ENCODE data around the gene OLFML2A. TPM values are rescaled to one million over a fixed set of nuclear protein-coding genes. Genes with fewer than 3 reads are reported as not detected.

The OLFML2A gene
- total and polyA plus RNA-seq, 4 donors, result 5.3 to 66.0 (median 25.1) TPM

DNA sequence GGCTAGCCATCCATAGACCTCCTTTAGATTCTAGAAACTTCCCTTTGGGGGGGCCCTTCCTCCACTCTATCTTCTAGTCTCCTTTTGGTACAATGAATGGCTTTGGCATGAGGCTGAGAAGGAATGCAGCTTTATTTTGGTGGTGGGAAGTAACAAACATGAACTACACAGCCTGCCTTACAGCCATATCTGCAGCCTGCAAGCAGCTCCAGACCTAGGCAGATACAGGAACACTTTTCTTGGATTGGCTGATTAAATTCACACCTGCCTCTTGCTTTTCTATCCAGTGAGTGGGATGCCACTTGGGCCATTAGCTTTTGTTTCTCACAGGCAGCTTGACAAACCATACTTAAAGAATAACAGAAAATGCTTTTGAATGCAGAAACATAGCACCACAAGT, 34.0 kb upstream of the OLFML2A start:
- Histone ChIP-seq H3K27me3 (ENCODE audit: control insufficient read depth, insufficient read depth, low read length) (no peaks in the 10 kb centered on the region), H3K27ac (ENCODE audit: low read depth, low read length) (no peak overlapping the region), H3K36me3 (ENCODE audit: control insufficient read depth, insufficient read depth, low read length) (no peaks in the 10 kb centered on the region), H3K9me3 (ENCODE audit: control insufficient read depth, insufficient read depth, low read length) (no peaks in the 10 kb centered on the region), H3K4me1 (ENCODE audit: control insufficient read depth, insufficient read depth, low read length) (no peaks in the 10 kb centered on the region), H3K4me3 (ENCODE audit: low read depth, low read length) (no peak overlapping the region)
- no peak for DNase-seq (ENCODE audit: low read depth in 4 of 6, low spot score in 6 of 6)

DNA sequence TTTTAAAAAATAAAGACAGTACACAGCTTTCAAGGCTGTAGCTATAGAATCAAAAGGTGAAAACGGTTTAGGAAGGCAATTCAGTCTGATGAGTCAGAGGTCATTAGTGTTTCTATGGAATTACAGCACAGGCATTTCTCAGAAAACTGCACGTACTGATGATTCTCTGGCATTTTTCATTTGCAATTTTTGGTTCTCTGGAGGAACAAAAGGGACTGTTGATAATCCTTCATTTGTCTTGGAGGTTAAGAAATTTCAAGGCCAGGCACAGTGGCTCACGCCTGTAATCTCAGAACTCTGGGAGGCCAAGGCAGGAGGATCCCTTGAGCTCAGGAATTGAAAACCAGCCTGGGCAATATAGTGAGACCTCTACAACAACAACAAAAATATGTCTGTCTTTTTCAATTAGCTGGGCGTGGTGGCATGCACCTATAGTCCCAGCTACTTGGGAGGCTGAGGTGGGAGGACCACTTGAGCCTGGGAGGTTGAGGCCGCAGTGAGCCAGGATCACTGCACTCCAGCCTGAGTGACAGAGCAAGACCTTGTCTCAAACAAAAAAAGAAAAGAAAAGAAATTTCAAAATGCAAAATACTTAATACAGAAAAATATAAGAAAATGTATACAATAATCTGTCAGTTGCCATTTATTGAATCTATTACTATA, 33.1 kb upstream of the OLFML2A start:
- 73% methylated on average over 2 of the region's 5 CpGs for WGBS (ENCODE audit: insufficient coverage)
- Histone ChIP-seq H3K9me3 (ENCODE audit: control insufficient read depth, insufficient read depth, low read length) (no peaks in the 10 kb centered on the region), H3K36me3 (ENCODE audit: control insufficient read depth, insufficient read depth, low read length) (no peaks in the 10 kb centered on the region)

DNA sequence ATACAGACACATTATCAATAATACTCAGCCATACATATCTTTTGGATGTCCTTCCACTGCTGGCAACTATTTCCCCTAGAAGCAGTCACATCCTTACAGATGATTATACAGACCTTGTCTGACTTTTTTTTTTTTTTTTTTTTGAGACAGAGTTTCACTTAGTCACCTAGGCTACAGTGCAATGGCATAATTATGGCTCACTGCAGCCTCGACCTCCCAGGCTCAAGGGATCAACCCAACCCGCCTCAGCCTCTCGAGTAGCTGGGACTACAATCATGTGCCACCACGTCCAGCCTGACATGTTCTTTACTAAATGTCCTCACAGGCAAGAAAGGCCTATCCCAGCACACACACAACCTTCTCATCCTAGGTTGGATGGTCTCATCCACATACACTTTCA, 29.9 kb upstream of the OLFML2A start:
- Histone ChIP-seq H3K27me3 (ENCODE audit: control insufficient read depth, insufficient read depth, low read length) (no peaks in the 10 kb centered on the region), H3K27ac (ENCODE audit: low read depth, low read length) (no peak overlapping the region), H3K4me3 (ENCODE audit: low read depth, low read length) (no peak overlapping the region), H3K4me1 (ENCODE audit: control insufficient read depth, insufficient read depth, low read length) (no peaks in the 10 kb centered on the region), H3K36me3 (ENCODE audit: control insufficient read depth, insufficient read depth, low read length) (no peaks in the 10 kb centered on the region), H3K9me3 (ENCODE audit: control insufficient read depth, insufficient read depth, low read length) (no peaks in the 10 kb centered on the region)
- no peak for DNase-seq (ENCODE audit: low read depth in 4 of 6, low spot score in 6 of 6)
- 77% methylated on average over 4 of the region's 4 CpGs for WGBS (ENCODE audit: insufficient coverage)

More for the DNA sequence above, 33.1 kb upstream of the OLFML2A start:
- no peak for DNase-seq (ENCODE audit: low read depth in 4 of 6, low spot score in 6 of 6)
- Histone ChIP-seq H3K27ac (ENCODE audit: low read depth, low read length) (no peak overlapping the region), H3K4me1 (ENCODE audit: control insufficient read depth, insufficient read depth, low read length) (no peaks in the 10 kb centered on the region), H3K4me3 (ENCODE audit: low read depth, low read length) (no peak overlapping the region), H3K27me3 (ENCODE audit: control insufficient read depth, insufficient read depth, low read length) (no peaks in the 10 kb centered on the region)

DNA sequence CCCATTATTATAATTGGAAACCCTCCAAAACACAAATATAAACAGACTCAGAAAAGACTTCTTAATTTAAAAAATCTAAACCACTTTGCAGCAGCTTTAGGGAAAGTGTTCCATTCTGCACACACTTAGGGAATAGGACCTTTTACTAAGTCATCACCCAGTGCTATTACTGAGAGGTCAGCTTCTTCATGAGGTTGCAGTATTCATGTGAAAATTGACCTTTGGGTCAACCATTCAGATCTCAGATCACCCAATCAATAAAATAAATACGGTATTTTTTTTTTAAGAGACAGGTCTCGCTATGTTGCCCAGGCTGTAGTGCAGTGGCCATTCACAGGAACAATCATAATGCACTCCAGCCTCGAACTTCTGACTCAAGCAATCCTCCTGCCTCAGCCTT, 27.6 kb upstream of the OLFML2A start:
- Histone ChIP-seq H3K4me3 (ENCODE audit: low read depth, low read length) (no peak overlapping the region), H3K9me3 (ENCODE audit: control insufficient read depth, insufficient read depth, low read length) (no peaks in the 10 kb centered on the region), H3K36me3 (ENCODE audit: control insufficient read depth, insufficient read depth, low read length) (no peaks in the 10 kb centered on the region), H3K27me3 (ENCODE audit: control insufficient read depth, insufficient read depth, low read length) (no peaks in the 10 kb centered on the region), H3K27ac (ENCODE audit: low read depth, low read length) (no peak overlapping the region), H3K4me1 (ENCODE audit: control insufficient read depth, insufficient read depth, low read length) (no peaks in the 10 kb centered on the region)
- DNase-seq (ENCODE audit: low read depth in 4 of 6, low spot score in 6 of 6), result no peak
- 100% methylated on average over 3 of the region's 3 CpGs for WGBS (ENCODE audit: insufficient coverage)

DNA sequence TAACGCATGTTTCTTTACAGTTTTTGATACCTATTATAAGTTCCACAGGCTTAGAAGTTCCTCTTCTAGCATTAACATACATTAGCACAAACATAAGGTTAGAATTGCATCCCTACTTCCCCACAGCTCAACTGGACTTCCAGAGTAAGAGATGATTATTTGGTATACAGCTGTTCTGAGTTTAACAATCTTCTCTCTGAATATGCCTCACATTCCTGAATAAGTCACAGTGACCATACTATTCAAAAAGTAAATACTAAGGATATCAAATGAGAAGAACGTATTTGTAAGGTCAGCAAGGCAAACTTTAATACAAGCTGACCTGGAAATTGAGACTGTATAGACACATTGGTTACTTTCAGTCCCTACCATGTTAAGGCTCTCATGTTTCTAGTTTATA, 27.2 kb upstream of the OLFML2A start:
- Histone ChIP-seq H3K9me3 (ENCODE audit: control insufficient read depth, insufficient read depth, low read length) (no peaks in the 10 kb centered on the region), H3K4me1 (ENCODE audit: control insufficient read depth, insufficient read depth, low read length) (no peaks in the 10 kb centered on the region), H3K36me3 (ENCODE audit: control insufficient read depth, insufficient read depth, low read length) (no peaks in the 10 kb centered on the region), H3K27ac (ENCODE audit: low read depth, low read length) (no peak overlapping the region), H3K27me3 (ENCODE audit: control insufficient read depth, insufficient read depth, low read length) (no peaks in the 10 kb centered on the region), H3K4me3 (ENCODE audit: low read depth, low read length) (no peak overlapping the region)
- WGBS (ENCODE audit: insufficient coverage), result no CpG with 5 or more reads among the region's 2 CpGs
- no peak for DNase-seq (ENCODE audit: low read depth in 4 of 6, low spot score in 6 of 6)

DNA sequence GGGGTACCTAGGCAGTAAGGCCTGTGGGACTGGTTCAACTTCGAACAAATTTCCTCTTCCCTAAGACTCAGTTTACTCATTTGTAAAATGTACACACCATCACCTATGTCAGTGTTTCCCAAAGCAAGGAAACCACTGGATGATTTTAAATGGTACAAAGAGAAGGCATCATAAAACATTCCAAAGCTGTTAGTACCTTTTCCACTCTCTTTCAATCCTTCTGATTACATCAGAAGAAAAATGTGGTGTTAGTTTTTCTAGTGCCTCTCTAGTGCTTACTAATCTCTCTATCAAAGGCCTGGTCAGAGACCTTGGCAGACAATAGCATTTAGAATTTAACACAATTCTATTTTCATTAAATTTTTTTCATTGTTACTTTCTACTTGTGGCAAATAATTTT, 24.0 kb upstream of the OLFML2A start:
- H3K4me3 ChIP-seq (ENCODE audit: low read depth, low read length), result no peak overlapping the region
- DNase-seq (ENCODE audit: low read depth in 4 of 6, low spot score in 6 of 6), result no peak
- H3K36me3 ChIP-seq (ENCODE audit: control insufficient read depth, insufficient read depth, low read length), result no peaks in the 10 kb centered on the region
- no peaks in the 10 kb centered on the region for H3K27me3 ChIP-seq (ENCODE audit: control insufficient read depth, insufficient read depth, low read length)
- H3K9me3 ChIP-seq (ENCODE audit: control insufficient read depth, insufficient read depth, low read length), result no peaks in the 10 kb centered on the region
- no CpG with 5 or more reads among the region's 1 CpG for WGBS (ENCODE audit: insufficient coverage)
- H3K27ac ChIP-seq (ENCODE audit: low read depth, low read length), result no peak overlapping the region
- H3K4me1 ChIP-seq (ENCODE audit: control insufficient read depth, insufficient read depth, low read length), result no peaks in the 10 kb centered on the region

DNA sequence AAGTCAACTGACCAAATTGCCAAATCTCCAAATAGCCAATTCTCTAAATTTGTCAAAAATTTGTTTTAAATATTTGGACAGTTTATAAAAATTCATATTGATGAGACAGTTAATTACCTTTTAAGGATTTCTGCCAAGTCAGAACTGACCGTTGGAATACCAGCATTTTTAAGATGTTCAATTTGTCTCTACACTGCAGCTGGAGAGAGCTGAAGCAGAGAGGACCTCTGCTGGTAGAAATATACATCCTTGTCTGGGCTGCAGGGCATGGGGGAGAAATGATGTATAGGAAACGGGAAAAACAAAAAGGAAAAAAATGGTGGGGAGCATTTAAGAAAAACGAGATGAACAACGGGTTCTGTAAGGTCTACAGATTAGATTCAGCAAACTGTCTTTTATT, 22.6 kb upstream of the OLFML2A start:
- Histone ChIP-seq H3K4me1 (ENCODE audit: control insufficient read depth, insufficient read depth, low read length) (no peaks in the 10 kb centered on the region), H3K4me3 (ENCODE audit: low read depth, low read length) (no peak overlapping the region), H3K27ac (ENCODE audit: low read depth, low read length) (no peak overlapping the region), H3K9me3 (ENCODE audit: control insufficient read depth, insufficient read depth, low read length) (no peaks in the 10 kb centered on the region), H3K27me3 (ENCODE audit: control insufficient read depth, insufficient read depth, low read length) (peaks cover 1% of the 10 kb centered on the region), H3K36me3 (ENCODE audit: control insufficient read depth, insufficient read depth, low read length) (no peaks in the 10 kb centered on the region)
- WGBS (ENCODE audit: insufficient coverage), result 34% methylated on average over 3 of the region's 4 CpGs
- DNase-seq (ENCODE audit: low read depth in 4 of 6, low spot score in 6 of 6), result peak in 1 of 6 donors; percentile 59

DNA sequence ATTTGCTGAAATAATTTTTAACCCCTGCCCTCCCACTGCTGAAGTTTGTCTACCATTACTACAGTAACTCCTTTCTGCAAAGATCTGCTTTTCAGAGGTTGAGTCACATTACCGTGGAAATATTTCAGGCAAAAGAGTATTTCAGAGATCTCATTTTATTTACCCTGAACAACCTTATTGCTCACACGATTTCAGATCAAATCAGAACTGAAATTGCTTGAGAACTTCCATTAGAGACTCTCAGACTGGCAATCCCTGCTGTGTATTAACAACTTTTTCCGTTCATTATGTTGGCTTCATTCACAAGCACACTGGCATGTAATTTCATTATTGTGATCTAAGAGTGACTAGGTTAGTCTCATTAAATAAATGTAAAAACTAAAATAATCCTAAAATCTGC, 21.9 kb upstream of the OLFML2A start:
- DNase-seq (ENCODE audit: low read depth in 4 of 6, low spot score in 6 of 6), result peak in 1 of 6 donors; percentile 51

DNA sequence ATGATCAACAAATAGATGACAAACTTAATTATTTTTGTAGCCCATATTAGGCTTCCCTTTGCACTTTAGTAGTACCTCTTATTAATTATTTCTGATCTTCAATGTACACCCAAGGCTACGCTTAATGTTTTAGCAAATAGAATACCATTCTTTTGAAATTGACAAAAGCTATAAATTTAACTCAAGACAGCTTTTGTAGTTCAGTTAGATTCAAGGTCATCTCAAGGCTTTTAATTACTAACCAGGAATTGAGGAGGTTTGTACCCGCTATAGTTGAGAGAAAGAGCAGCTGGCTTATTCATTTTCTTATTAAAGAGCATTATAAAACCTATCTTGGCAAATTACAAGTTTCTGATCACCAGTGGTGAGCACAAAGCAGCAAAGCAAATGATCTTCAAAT, 20.9 kb upstream of the OLFML2A start:
- WGBS (ENCODE audit: insufficient coverage), result no CpG with 5 or more reads among the region's 2 CpGs
- Histone ChIP-seq H3K36me3 (ENCODE audit: control insufficient read depth, insufficient read depth, low read length) (no peaks in the 10 kb centered on the region), H3K9me3 (ENCODE audit: control insufficient read depth, insufficient read depth, low read length) (no peaks in the 10 kb centered on the region), H3K4me1 (ENCODE audit: control insufficient read depth, insufficient read depth, low read length) (no peaks in the 10 kb centered on the region), H3K4me3 (ENCODE audit: low read depth, low read length) (no peak overlapping the region), H3K27me3 (ENCODE audit: control insufficient read depth, insufficient read depth, low read length) (peaks cover 2% of the 10 kb centered on the region), H3K27ac (ENCODE audit: low read depth, low read length) (no peak overlapping the region)
- no peak for DNase-seq (ENCODE audit: low read depth in 4 of 6, low spot score in 6 of 6)

More for the DNA sequence above, 21.9 kb upstream of the OLFML2A start:
- Histone ChIP-seq H3K4me3 (ENCODE audit: low read depth, low read length) (no peak overlapping the region), H3K4me1 (ENCODE audit: control insufficient read depth, insufficient read depth, low read length) (no peaks in the 10 kb centered on the region), H3K9me3 (ENCODE audit: control insufficient read depth, insufficient read depth, low read length) (no peaks in the 10 kb centered on the region), H3K36me3 (ENCODE audit: control insufficient read depth, insufficient read depth, low read length) (no peaks in the 10 kb centered on the region), H3K27ac (ENCODE audit: low read depth, low read length) (no peak overlapping the region), H3K27me3 (ENCODE audit: control insufficient read depth, insufficient read depth, low read length) (peaks cover 2% of the 10 kb centered on the region)
- WGBS (ENCODE audit: insufficient coverage), result 30% methylated on average over 1 of the region's 3 CpGs

DNA sequence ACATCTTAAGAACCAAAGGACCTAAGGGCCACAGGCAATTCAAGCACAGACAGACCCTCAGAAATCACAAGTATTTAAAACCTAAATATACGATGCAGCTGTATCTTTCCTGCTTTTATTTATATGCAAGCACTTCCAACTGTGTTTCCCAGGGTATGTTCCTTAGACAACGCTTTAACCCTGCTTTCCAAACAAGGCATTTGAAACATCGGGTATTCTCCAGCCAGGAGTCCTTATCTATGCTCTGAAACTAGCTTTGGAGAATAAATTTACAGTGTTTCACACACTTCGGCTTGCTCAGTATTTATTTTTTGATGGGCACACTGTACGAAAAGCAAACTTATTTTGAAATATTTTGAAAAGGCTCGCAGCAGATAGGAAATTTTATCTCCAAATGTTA, 19.3 kb upstream of the OLFML2A start:
- no peaks in the 10 kb centered on the region for H3K4me1 ChIP-seq (ENCODE audit: control insufficient read depth, insufficient read depth, low read length)
- peaks cover 2% of the 10 kb centered on the region for H3K27me3 ChIP-seq (ENCODE audit: control insufficient read depth, insufficient read depth, low read length)
- H3K9me3 ChIP-seq (ENCODE audit: control insufficient read depth, insufficient read depth, low read length), result no peaks in the 10 kb centered on the region
- no peak overlapping the region for H3K4me3 ChIP-seq (ENCODE audit: low read depth, low read length)
- 42% methylated on average over 4 of the region's 6 CpGs for whole genome bisulfite sequencing (ENCODE audit: insufficient coverage)
- no peak for DNase-seq (ENCODE audit: low read depth in 4 of 6, low spot score in 6 of 6)
- no peak overlapping the region for H3K27ac ChIP-seq (ENCODE audit: low read depth, low read length)
- H3K36me3 ChIP-seq (ENCODE audit: control insufficient read depth, insufficient read depth, low read length), result no peaks in the 10 kb centered on the region

Data from spinal cord (tissue), 10 donors.